Osteoblast (primary cell): ENCODE measurements around the gene CIB4. TPM values are rescaled to one million over a fixed set of nuclear protein-coding genes. Genes with fewer than 3 reads are reported as not detected.

Source experiments
- DNase-seq: peaks from one replicate; pipeline ENCODE4 v3.0.0; 2011; ENCODE audit warnings: low spot score, mixed read lengths; ENCODE audit not compliant: insufficient read length; ENCODE audit errors: missing footprints
- H2AFZ ChIP-seq: 2 replicates; pipeline ENCODE4 v1.6.0; 2011; ENCODE audit warnings: mild to moderate bottlenecking, low read length
- H3K27ac ChIP-seq: 2 replicates; pipeline ENCODE4 v1.5.1; 2011; ENCODE audit warnings: mild to moderate bottlenecking, low read depth, low read length, moderate library complexity
- H3K27me3 ChIP-seq: 2 replicates; pipeline ENCODE4 v1.6.0; 2012; ENCODE audit warnings: mild to moderate bottlenecking, control low read depth, inconsistent platforms, low read length, moderate library complexity; ENCODE audit not compliant: insufficient read depth
- H3K36me3 ChIP-seq: 2 replicates; pipeline ENCODE4 v1.5.1; 2011; ENCODE audit warnings: mild to moderate bottlenecking, low read length, control low read depth, moderate library complexity; ENCODE audit not compliant: insufficient read depth
- H3K4me1 ChIP-seq: 2 replicates; pipeline ENCODE4 v1.5.1; 2011; ENCODE audit warnings: mild to moderate bottlenecking, low read length, control low read depth, moderate library complexity; ENCODE audit not compliant: insufficient read depth
- H3K4me2 ChIP-seq: 2 replicates; pipeline ENCODE4 v1.6.0; 2011; ENCODE audit warnings: mild to moderate bottlenecking, low read length; ENCODE audit not compliant: insufficient read depth
- H3K4me3 ChIP-seq: fragments of 200-600 bp; sonication (generic); 3 replicates; pipeline ENCODE4 v1.5.1; 2012; ENCODE audit warnings: mild to moderate bottlenecking, low read length, inconsistent platforms; ENCODE audit not compliant: insufficient read depth
- H3K79me2 ChIP-seq: 2 replicates; pipeline ENCODE4 v1.6.0; 2012; ENCODE audit warnings: mild to moderate bottlenecking, low read length, control low read depth, inconsistent platforms; ENCODE audit not compliant: insufficient read depth
- H3K9me3 ChIP-seq: 2 replicates; pipeline ENCODE4 v1.5.1; 2011; ENCODE audit warnings: low read depth, low read length, control low read depth
- H4K20me1 ChIP-seq: 2 replicates; pipeline ENCODE4 v1.6.0; 2012; ENCODE audit warnings: mild to moderate bottlenecking, low read length, control low read depth; ENCODE audit not compliant: insufficient read depth
- CTCF ChIP-seq: IDR thresholded peaks from 2 replicates; pipeline ENCODE4 v1.5.1; 2011; ENCODE audit warnings: mild to moderate bottlenecking, low read depth, low read length, moderate library complexity; ENCODE audit errors: extremely low read depth
- total RNA-seq: library from RNA; depleted of rRNA; stranded (reverse); fragments of >200 nt; gene quantifications from 2 replicates; pipeline ENCODE4 v1.2.3, GENCODE V29; 2012

CIB4 gene
- total RNA-seq, 1 donor = not detected

GRCh38 chr2:26647981-26648380 lies 6.8 kb upstream of the CIB4 start:
- no peaks in the 10 kb centered on the region for H3K4me1 ChIP-seq
- H3K27me3 ChIP-seq = peaks cover 59% of the 10 kb centered on the region
- TF ChIP-seq CTCF = no peak
- DNase-seq = no peak
- H3K36me3 ChIP-seq = no peaks in the 10 kb centered on the region
- H3K4me3 ChIP-seq = no peak overlapping the region
- no peak overlapping the region for H3K4me2 ChIP-seq
- H3K79me2 ChIP-seq = no peaks in the 10 kb centered on the region
- H4K20me1 ChIP-seq = no peaks in the 10 kb centered on the region
- H3K9me3 ChIP-seq = no peaks in the 10 kb centered on the region
- H3K27ac ChIP-seq = no peak overlapping the region
- H2AFZ ChIP-seq = no peak overlapping the region

GRCh38 chr2:26646986-26647672 lies 6.0 kb upstream of the CIB4 start:
- H3K9me3 ChIP-seq = no peaks in the 10 kb centered on the region
- no peaks in the 10 kb centered on the region for H4K20me1 ChIP-seq
- no peak overlapping the region for H3K4me3 ChIP-seq
- H3K4me1 ChIP-seq = no peaks in the 10 kb centered on the region
- no peak overlapping the region for H3K4me2 ChIP-seq
- peaks cover 59% of the 10 kb centered on the region for H3K27me3 ChIP-seq
- H3K79me2 ChIP-seq = no peaks in the 10 kb centered on the region
- H3K27ac ChIP-seq = no peak overlapping the region
- H2AFZ ChIP-seq = no peak overlapping the region
- DNase-seq = no peak
- no peak for TF ChIP-seq CTCF
- H3K36me3 ChIP-seq = no peaks in the 10 kb centered on the region

- H3K79me2 ChIP-seq = no peaks in the 10 kb centered on the region
- H3K9me3 ChIP-seq = no peaks in the 10 kb centered on the region
- no peak overlapping the region for H3K4me3 ChIP-seq
- no peaks in the 10 kb centered on the region for H3K36me3 ChIP-seq
- peaks cover 54% of the 10 kb centered on the region for H3K27me3 ChIP-seq
- no peak overlapping the region for H3K27ac ChIP-seq
- DNase-seq = no peak
- no peak for TF ChIP-seq CTCF
- no peak overlapping the region for H2AFZ ChIP-seq
- H3K4me1 ChIP-seq = no peaks in the 10 kb centered on the region
- H4K20me1 ChIP-seq = no peaks in the 10 kb centered on the region
- H3K4me2 ChIP-seq = no peak overlapping the region
Measured at GRCh38 chr2:26645762-26646161, 4.6 kb upstream of the CIB4 start.

- no peaks in the 10 kb centered on the region for H4K20me1 ChIP-seq
- no peak overlapping the region for H2AFZ ChIP-seq
- H3K27ac ChIP-seq = no peak overlapping the region
- H3K36me3 ChIP-seq = no peaks in the 10 kb centered on the region
- DNase-seq = no peak
- no peaks in the 10 kb centered on the region for H3K9me3 ChIP-seq
- TF ChIP-seq CTCF = no peak
- no peaks in the 10 kb centered on the region for H3K79me2 ChIP-seq
- no peak overlapping the region for H3K4me3 ChIP-seq
- peaks cover 51% of the 10 kb centered on the region for H3K27me3 ChIP-seq
- no peaks in the 10 kb centered on the region for H3K4me1 ChIP-seq
- H3K4me2 ChIP-seq = no peak overlapping the region
Measured at GRCh38 chr2:26644188-26644835, 3.1 kb upstream of the CIB4 start.
